ENCODE measurements around the gene GPX6. TPM values are rescaled to one million over a fixed set of nuclear protein-coding genes. Genes with fewer than 3 reads are reported as not detected.
A peak's percentile ranks its signal among the peaks of the same experiment; 100 is the strongest.

The GPX6 gene
- total and polyA plus RNA-seq, 10 of the 15 experiments (the other 5 are each of a cell fraction or from before 2014, with no cell fraction given), result not detected

GRCh38 chr6:28491984-28492317 is 23.6 kb downstream of the GPX6 start:
- in situ Hi-C loops (cut with MboI) (no loop called here), intact Hi-C loops (cut with micrococcal nuclease; ENCODE audit: unreplicated experiment) (no loop called here)
- H4K20me1 ChIP-seq (ENCODE audit: control insufficient read depth, insufficient read depth), result no peaks in the 10 kb centered on the region
- H3K9ac ChIP-seq (ENCODE audit: control insufficient read depth, insufficient read depth, low read length), result no peak overlapping the region
- H2AFZ ChIP-seq (ENCODE audit: control insufficient read depth, low read depth, low read length), result no peak overlapping the region
- H3K79me2 ChIP-seq (ENCODE audit: control insufficient read depth, insufficient read depth, low read length), result no peaks in the 10 kb centered on the region
- no peaks in the 10 kb centered on the region for H3K4me1 ChIP-seq (ENCODE audit: control insufficient read depth, insufficient read depth, low read length)
- H3K9me3 ChIP-seq (replicated peaks; ENCODE audit: control insufficient read depth, insufficient read depth, low read length), result no peaks in the 10 kb centered on the region
- H3K27me3 ChIP-seq (replicated peaks in 1 of 2; ENCODE audit: control insufficient read depth in 2 of 2, insufficient read depth in 2 of 2, low read length in 1 of 2), result no peaks in the 10 kb centered on the region
- ChIA-PET CTCF (no interaction called here), RAD21 (ENCODE audit: unreplicated experiment) (no interaction called here), SMC1A (ENCODE audit: uncharacterized antibody, unreplicated experiment) (no interaction called here), POLR2A (no interaction called here)
- no peak overlapping the region for H3K4me2 ChIP-seq (ENCODE audit: control insufficient read depth, insufficient read depth)
- BruUV-seq (replicated peaks), result no TSS peak
- ATAC-seq (no peak), FAIRE-seq (no peak), DNase-seq (ENCODE audit: low read depth, low spot score) (no peak)
- 87% methylated on average over 3 of the region's 3 CpGs for WGBS (ENCODE audit: insufficient coverage, insufficient replicate concordance, low lambda C conversion rate, missing lambda C conversion rate)
- TF ChIP-seq PRDM15 (CRISPR knock-in tag; IDR thresholded peaks at IDR 0.05) (no peak), TCF12 (IDR thresholded peaks at IDR 0.05; ENCODE audit: low read depth, low read length) (no peak), ZSCAN29 (IDR thresholded peaks at IDR 0.05) (no peak)
- H3K27ac ChIP-seq (ENCODE audit: control insufficient read depth, insufficient read depth), result no peak overlapping the region
- no peaks in the 10 kb centered on the region for H3K36me3 ChIP-seq (ENCODE audit: control insufficient read depth in 2 of 2, insufficient read depth in 2 of 2, low read length in 1 of 2)
- H3K4me3 ChIP-seq, result no peak overlapping the region

GRCh38 chr6:28490205-28490890 is 25.2 kb downstream of the GPX6 start:
- Histone ChIP-seq H3K4me2 (ENCODE audit: control insufficient read depth, insufficient read depth) (peak overlapping the region; percentile 39), H3K36me3 (ENCODE audit: control insufficient read depth in 2 of 2, insufficient read depth in 2 of 2, low read length in 1 of 2) (no peaks in the 10 kb centered on the region), H3K4me1 (ENCODE audit: control insufficient read depth, insufficient read depth, low read length) (no peaks in the 10 kb centered on the region), H3K27ac (ENCODE audit: control insufficient read depth, insufficient read depth) (no peak overlapping the region), H3K9me3 (replicated peaks; ENCODE audit: control insufficient read depth, insufficient read depth, low read length) (no peaks in the 10 kb centered on the region; the same call in 2 of the 3 replicates), H3K79me2 (ENCODE audit: control insufficient read depth, insufficient read depth, low read length) (no peaks in the 10 kb centered on the region), H4K20me1 (ENCODE audit: control insufficient read depth, insufficient read depth) (no peaks in the 10 kb centered on the region), H3K27me3 (replicated peaks in 1 of 2; ENCODE audit: control insufficient read depth in 2 of 2, insufficient read depth in 2 of 2, low read length in 1 of 2) (no peaks in the 10 kb centered on the region), H3K9ac (ENCODE audit: control insufficient read depth, insufficient read depth, low read length) (no peak overlapping the region; the same call in 1 of the 2 replicates), H2AFZ (ENCODE audit: control insufficient read depth, low read depth, low read length) (peak overlapping the region; percentile 38), H3K4me3 (peak overlapping the region; percentile 67)
- CTCF ChIA-PET, result no interaction called here
- WGBS (ENCODE audit: insufficient coverage, insufficient replicate concordance, low lambda C conversion rate, missing lambda C conversion rate), result 15% methylated on average over 23 of the region's 23 CpGs
- ATAC-seq, result peak; percentile 51
- POLR2A ChIA-PET, result no interaction called here
- FAIRE-seq, result no peak
- no TSS peak for BruUV-seq (replicated peaks)
- in situ Hi-C loops (cut with MboI) (no loop called here), intact Hi-C loops (cut with micrococcal nuclease; ENCODE audit: unreplicated experiment) (no loop called here)
- RAD21 ChIA-PET (ENCODE audit: unreplicated experiment), result no interaction called here
- DNase-seq (ENCODE audit: low read depth, low spot score), result no peak
- SMC1A ChIA-PET (ENCODE audit: uncharacterized antibody, unreplicated experiment), result no interaction called here
- no peak for TF ChIP-seq ZBTB4 (CRISPR knock-in tag; IDR thresholded peaks at IDR 0.05)
- no peak for TF ChIP-seq ZNF687 (IDR thresholded peaks at IDR 0.05)

Measured in GM12878 (cell line).